ENCODE measurements around the gene IVNS1ABP.
"Not testable (repeated sequence)": the region's sequence is repeated elsewhere in the genome, so short reads cannot be mapped to it uniquely, and the experiment has no call there.

Gene IVNS1ABP

GRCh38 chr1:185337246-185337645, 20.2 kb upstream of the IVNS1ABP start:
- no peak overlapping the region for H3K4me3 ChIP-seq (ENCODE audit: control insufficient read depth, low read depth, low read length)
- DNase-seq (ENCODE audit: low read depth): peak; percentile 60
- no peak for TF ChIP-seq CTCF (IDR thresholded peaks at IDR 0.05; ENCODE audit: control insufficient read depth, insufficient read depth, low read depth, low read length, missing control alignments)

GRCh38 chr1:185334182-185334581, 17.1 kb upstream of the IVNS1ABP start:
- no peak for TF ChIP-seq CTCF (IDR thresholded peaks at IDR 0.05; ENCODE audit: control insufficient read depth, insufficient read depth, low read depth, low read length, missing control alignments)
- H3K4me3 ChIP-seq (ENCODE audit: control insufficient read depth, low read depth, low read length): no peak overlapping the region
- DNase-seq (ENCODE audit: low read depth): no peak

DNA sequence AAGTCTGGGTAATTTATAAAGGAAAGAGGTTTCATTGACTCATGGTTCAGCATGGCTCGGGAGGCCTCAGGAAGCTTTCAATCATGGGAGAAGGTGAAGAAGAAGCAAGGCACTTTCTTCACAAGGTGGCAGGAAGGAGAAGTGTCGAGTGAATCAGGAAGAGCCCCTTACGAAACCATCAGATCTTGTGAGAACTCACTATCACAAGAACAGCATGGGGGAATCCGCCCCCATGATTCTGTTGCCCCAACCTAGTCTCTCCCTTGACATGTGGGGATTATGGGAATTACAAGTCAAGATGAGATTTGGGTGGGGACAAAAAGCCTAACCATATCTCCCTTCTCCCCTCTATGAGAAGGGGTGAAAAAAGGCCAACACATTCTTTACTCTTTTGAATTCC, 11.2 kb upstream of the IVNS1ABP start:
- DNase-seq (ENCODE audit: low read depth): no peak
- no peak for TF ChIP-seq CTCF (IDR thresholded peaks at IDR 0.05; ENCODE audit: control insufficient read depth, insufficient read depth, low read depth, low read length, missing control alignments)
- H3K4me3 ChIP-seq (ENCODE audit: control insufficient read depth, low read depth, low read length): no peak overlapping the region

DNA sequence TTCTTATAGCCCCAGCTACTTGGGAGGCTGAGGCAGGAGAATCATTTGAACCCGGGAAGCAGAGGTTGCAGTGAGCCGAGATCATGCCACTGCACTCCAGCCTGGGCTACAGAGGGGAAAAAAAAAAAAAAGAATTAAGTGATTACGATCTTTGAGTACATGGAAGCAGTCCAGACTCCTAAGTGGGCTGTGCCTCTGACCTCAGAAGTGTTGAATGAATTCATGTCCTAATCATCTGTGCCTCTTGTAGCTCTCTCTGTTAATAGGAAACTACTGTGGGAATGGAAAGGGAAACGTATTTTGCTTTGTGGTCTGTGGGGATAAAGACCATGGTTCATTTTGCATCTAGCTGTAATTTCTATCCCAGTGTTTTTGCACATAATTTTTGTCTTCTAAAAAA, 8.4 kb upstream of the IVNS1ABP start:
- TF ChIP-seq CTCF (IDR thresholded peaks at IDR 0.05; ENCODE audit: control insufficient read depth, insufficient read depth, low read depth, low read length, missing control alignments): no peak
- H3K4me3 ChIP-seq (ENCODE audit: control insufficient read depth, low read depth, low read length): no peak overlapping the region
- DNase-seq (ENCODE audit: low read depth): no peak

DNA sequence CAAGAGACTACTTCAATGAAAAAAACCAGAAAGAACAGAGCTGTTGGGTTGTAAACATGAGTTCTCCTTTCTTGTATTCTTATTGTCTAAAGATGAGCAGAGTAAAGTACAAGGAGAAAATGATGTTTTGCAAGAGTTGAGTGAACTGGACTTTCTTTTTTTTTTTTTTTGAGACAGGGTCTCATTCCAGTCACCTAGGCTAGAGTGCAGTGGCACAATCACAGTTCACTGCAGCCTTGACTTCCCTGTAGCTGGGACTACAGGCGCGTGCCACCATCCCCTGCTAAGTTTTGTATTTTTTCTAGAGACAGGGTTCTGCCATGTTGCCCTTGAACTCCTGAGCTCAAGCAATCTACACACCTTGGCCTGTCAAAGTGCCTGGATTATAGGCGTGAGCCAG, 7.1 kb upstream of the IVNS1ABP start:
- no peak for TF ChIP-seq CTCF (IDR thresholded peaks at IDR 0.05; ENCODE audit: control insufficient read depth, insufficient read depth, low read depth, low read length, missing control alignments)
- no peak overlapping the region for H3K4me3 ChIP-seq (ENCODE audit: control insufficient read depth, low read depth, low read length)
- DNase-seq (ENCODE audit: low read depth): no peak

GRCh38 chr1:185322636-185323035, 5.6 kb upstream of the IVNS1ABP start:
- no peak overlapping the region for H3K4me3 ChIP-seq (ENCODE audit: control insufficient read depth, low read depth, low read length)
- TF ChIP-seq CTCF (IDR thresholded peaks at IDR 0.05; ENCODE audit: control insufficient read depth, insufficient read depth, low read depth, low read length, missing control alignments): no peak
- DNase-seq (ENCODE audit: low read depth): no peak

DNA sequence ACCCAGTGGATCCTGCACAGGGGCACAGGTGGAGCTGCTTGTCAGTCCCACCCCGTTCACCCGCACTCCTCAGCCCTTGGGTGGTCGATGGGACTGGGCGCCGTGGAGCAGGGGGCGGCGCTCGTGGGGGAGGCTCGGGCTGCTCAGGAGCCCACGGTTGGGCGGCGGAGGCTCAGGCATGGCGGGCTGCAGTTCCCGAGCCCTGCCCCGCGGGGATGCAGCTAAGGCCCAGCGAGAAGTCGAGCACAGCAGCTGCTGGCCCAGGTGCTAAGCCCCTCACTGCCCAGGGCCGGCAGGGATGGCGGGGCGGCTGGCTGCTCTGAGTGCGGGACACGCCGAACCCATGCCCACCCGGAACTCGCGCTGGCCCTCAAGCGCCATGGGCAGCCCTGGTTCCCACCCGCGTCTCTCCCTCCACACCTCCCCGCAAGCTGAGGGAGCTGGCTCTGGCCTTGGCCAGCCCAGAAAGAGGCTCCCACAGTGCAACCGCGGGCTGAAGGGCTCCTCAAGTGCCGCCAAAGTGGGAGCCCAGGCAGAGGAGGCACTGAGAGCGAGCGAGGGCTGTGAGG, 4.7 kb upstream of the IVNS1ABP start:
- not testable (repeated sequence) for H3K4me3 ChIP-seq (ENCODE audit: control insufficient read depth, low read depth, low read length); DNase-seq (ENCODE audit: low read depth)

DNA sequence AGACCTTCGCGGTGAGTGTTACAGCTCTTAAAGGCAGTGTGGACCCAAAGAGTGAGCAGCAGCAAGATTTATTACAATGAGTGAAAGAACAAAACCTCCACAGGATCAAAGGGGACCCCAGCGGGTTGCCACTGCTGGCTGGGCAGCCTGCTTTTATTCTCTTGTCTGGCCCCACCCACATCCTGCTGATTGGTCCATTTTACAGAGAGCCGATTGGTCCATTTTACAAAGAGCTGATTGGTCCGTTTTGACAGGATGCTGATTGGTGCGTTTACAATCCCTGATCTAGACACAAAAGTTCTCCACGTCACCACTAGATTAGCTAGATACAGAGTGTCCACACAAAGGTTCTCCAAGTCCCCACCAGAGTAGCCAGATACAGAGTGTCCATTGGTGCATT, 4.1 kb upstream of the IVNS1ABP start:
- not testable (repeated sequence) for H3K4me3 ChIP-seq (ENCODE audit: control insufficient read depth, low read depth, low read length); DNase-seq (ENCODE audit: low read depth)

Data from AG09309 (cell line).